H1 (cell line): ENCODE measurements around the gene ANKRD53. TPM values are rescaled to one million over a fixed set of nuclear protein-coding genes. Genes with fewer than 3 reads are reported as not detected.

Experiments
- CTCF ChIA-PET: fragments of 300-600 bp; sonication (Branson Sonifier 250); formaldehyde crosslinking; loops from one replicate; lab custom pipeline; 2021; ENCODE audit not compliant: partially characterized antibody; lab: Charles Lee
- POLR2A ChIA-PET: fragments of 300-600 bp; sonication (Branson Sonifier 250); formaldehyde crosslinking; loops from one replicate; lab custom pipeline; 2021; ENCODE audit warnings: inconsistent platforms; ENCODE audit not compliant: partially characterized antibody; lab: Charles Lee
- DNase-seq, 2 experiments: peaks; one replicate each; pipeline versions ENCODE4 v3.0.0 to v3.0.0-alpha.2; 2010 to 2022; ENCODE audit warnings: low spot score in 2 of 2, low read depth in 1 of 2, mixed read lengths in 1 of 2
- FAIRE-seq: peaks from 2 replicates; lab custom pipeline; 2011; peaks lifted over from hg19 to GRCh38; lab: Jason Lieb, UNC
- H2AFZ ChIP-seq: 2 replicates; pipeline ENCODE4 v1.8.1; 2012; ENCODE audit warnings: low read length, inconsistent platforms
- H2AK5ac ChIP-seq: 2 replicates; pipeline ENCODE4 v1.6.1; 2013; ENCODE audit warnings: low read depth, low read length
- H2BK120ac ChIP-seq: replicated peaks from 2 replicates; pipeline ENCODE3; 2013; ENCODE audit warnings: low read depth, low read length, inconsistent platforms
- H2BK12ac ChIP-seq: 2 replicates; pipeline ENCODE4 v1.6.1; 2013; ENCODE audit warnings: low read depth, low read length
- H2BK15ac ChIP-seq: 2 replicates; pipeline ENCODE4 v1.6.1; 2013; ENCODE audit warnings: low read length
- H2BK20ac ChIP-seq: 2 replicates; pipeline ENCODE4 v1.6.1; 2013; ENCODE audit warnings: low read length
- H2BK5ac ChIP-seq: 2 replicates; pipeline ENCODE4 v1.6.1; 2013; ENCODE audit warnings: low read depth, low read length
- H3K14ac ChIP-seq: 2 replicates; pipeline ENCODE4 v1.6.1; 2013; ENCODE audit warnings: inconsistent platforms; ENCODE audit not compliant: insufficient read length
- H3K18ac ChIP-seq: 2 replicates; pipeline ENCODE4 v1.6.1; 2013; ENCODE audit warnings: low read length; ENCODE audit errors: extremely low read depth
- H3K23ac ChIP-seq: 2 replicates; pipeline ENCODE4 v1.6.1; 2013; ENCODE audit warnings: inconsistent platforms; ENCODE audit not compliant: insufficient read length
- H3K23me2 ChIP-seq: 2 replicates; pipeline ENCODE4 v1.6.1; 2013; ENCODE audit warnings: low read depth, low read length
- H3K27ac ChIP-seq: 2 replicates; pipeline ENCODE4 v1.6.1; 2011; ENCODE audit warnings: low read depth, low read length, inconsistent platforms
- H3K27me3 ChIP-seq, 4 experiments: replicated peaks in 1 of 4; 1 replicate in 1 of 4; 2 replicates in 3 of 4; pipeline versions ENCODE4 v1.6.1 to v1.8.1; 2011 to 2013; ENCODE audit warnings: low read length in 3 of 4, mild to moderate bottlenecking in 3 of 4, inconsistent platforms in 2 of 4, mixed read lengths in 2 of 4, moderate library complexity in 1 of 4; ENCODE audit not compliant: control insufficient read depth in 3 of 4, insufficient read depth in 3 of 4; ENCODE audit errors: extremely low read depth in 1 of 4
- H3K36me3 ChIP-seq, 4 experiments: 2 replicates each; pipeline versions ENCODE4 v1.6.1 to v1.8.1; 2011 to 2013; ENCODE audit warnings: mild to moderate bottlenecking in 4 of 4, low read length in 3 of 4, moderate library complexity in 2 of 4, control low read depth in 1 of 4, inconsistent platforms in 1 of 4; ENCODE audit not compliant: insufficient read depth in 4 of 4, control insufficient read depth in 2 of 4
- H3K4ac ChIP-seq: replicated peaks from 2 replicates; pipeline ENCODE3; 2013; ENCODE audit warnings: low read length, low read depth, mixed read lengths, inconsistent platforms; ENCODE audit not compliant: insufficient read length
- H3K4me1 ChIP-seq, 4 experiments: replicated peaks in 1 of 4; 1 replicate in 1 of 4; 2 replicates in 3 of 4; pipeline versions ENCODE4 v1.6.1 to v1.8.1; 2011 to 2013; ENCODE audit warnings: low read length in 3 of 4, inconsistent platforms in 2 of 4, mixed read lengths in 1 of 4; ENCODE audit not compliant: insufficient read depth in 4 of 4, control insufficient read depth in 3 of 4
- H3K4me2 ChIP-seq, 2 experiments: 2 replicates each; pipeline versions ENCODE4 v1.6.1 to v1.8.1; 2011 to 2013; ENCODE audit warnings: low read depth in 2 of 2, low read length in 2 of 2, control low read depth in 1 of 2, inconsistent platforms in 1 of 2, mild to moderate bottlenecking in 1 of 2; ENCODE audit not compliant: insufficient read depth in 1 of 2
- H3K4me3 ChIP-seq, 4 experiments: fragments of 200-600, 300-600 bp in 1 of 4; sonication (generic), shearing (Covaris generic), sonication (Bioruptor Twin) in 1 of 4; 2 replicates each; pipeline versions ENCODE4 v1.5.1 to v1.8.1; 2011 to 2016; ENCODE audit warnings: low read length in 4 of 4, low read depth in 3 of 4, control low read depth in 2 of 4, inconsistent platforms in 2 of 4, mild to moderate bottlenecking in 2 of 4, mixed read lengths in 1 of 4, moderate library complexity in 1 of 4; ENCODE audit not compliant: insufficient read depth in 2 of 4; ENCODE audit errors: extremely low read depth in 1 of 4
- H3K56ac ChIP-seq: replicated peaks from 2 replicates; pipeline ENCODE3; 2013; ENCODE audit warnings: low read depth, mild to moderate bottlenecking, mixed read lengths, low read length, inconsistent platforms; ENCODE audit not compliant: insufficient read length
- H3K79me1 ChIP-seq: 2 replicates; pipeline ENCODE4 v1.6.1; 2013; ENCODE audit warnings: low read depth, low read length, control low read depth
- H3K79me2 ChIP-seq, 2 experiments: 2 replicates each; pipeline versions ENCODE4 v1.6.1 to v1.8.1; 2012 to 2013; ENCODE audit warnings: low read length in 2 of 2, mild to moderate bottlenecking in 2 of 2, inconsistent platforms in 1 of 2; ENCODE audit not compliant: insufficient read depth in 2 of 2, control insufficient read depth in 1 of 2
- H3K9ac ChIP-seq, 4 experiments: replicated peaks in 1 of 4; 1 replicate in 1 of 4; 2 replicates in 3 of 4; pipeline versions ENCODE4 v1.6.1 to v1.8.1; 2011 to 2013; ENCODE audit warnings: low read depth in 3 of 4, low read length in 3 of 4, control low read depth in 2 of 4, mild to moderate bottlenecking in 2 of 4, moderate library complexity in 2 of 4, inconsistent platforms in 1 of 4; ENCODE audit errors: extremely low read depth in 1 of 4
- H3K9me3 ChIP-seq, 2 experiments: 2 replicates each; pipeline versions ENCODE4 v1.6.1 to v1.8.1; 2012 to 2013; ENCODE audit warnings: mild to moderate bottlenecking in 2 of 2, moderate library complexity in 2 of 2, control low read depth in 1 of 2, inconsistent platforms in 1 of 2, low read depth in 1 of 2, low read length in 1 of 2, mixed read lengths in 1 of 2; ENCODE audit not compliant: insufficient read depth in 2 of 2
- H4K20me1 ChIP-seq, 2 experiments: replicated peaks in 1 of 2; 2 replicates each; pipeline versions ENCODE3 to v1.8.1; 2011 to 2013; ENCODE audit warnings: inconsistent platforms in 2 of 2, low read length in 2 of 2, mild to moderate bottlenecking in 1 of 2; ENCODE audit not compliant: insufficient read depth in 2 of 2, control insufficient read depth in 1 of 2
- H4K5ac ChIP-seq: 2 replicates; pipeline ENCODE4 v1.6.1; 2013; ENCODE audit warnings: low read length, low read depth, mixed read lengths, inconsistent platforms; ENCODE audit not compliant: insufficient read length
- H4K8ac ChIP-seq: 2 replicates; pipeline ENCODE4 v1.8.0; 2013; ENCODE audit warnings: mild to moderate bottlenecking, moderate library complexity, low read length, inconsistent platforms; ENCODE audit not compliant: insufficient read depth; ENCODE audit errors: extremely low read depth
- H4K91ac ChIP-seq: replicated peaks from 2 replicates; pipeline ENCODE3; 2013; ENCODE audit warnings: low read length, mixed read lengths, inconsistent platforms; ENCODE audit not compliant: insufficient read length
- BCL11A ChIP-seq, 2 experiments: IDR thresholded peaks; one replicate each; pipeline ENCODE4 v1.6.1; 2011; ENCODE audit warnings: low read depth in 2 of 2, low read length in 2 of 2, mild to moderate bottlenecking in 2 of 2
- BRCA1 ChIP-seq: IDR thresholded peaks from 2 replicates; pipeline ENCODE4 v1.6.1; 2012; ENCODE audit warnings: low read depth, low read length, improper control_type of control experiment
- CHD2 ChIP-seq: IDR thresholded peaks from 2 replicates; pipeline ENCODE4 v1.6.1; 2012; ENCODE audit warnings: low read length, improper control_type of control experiment
- E2F6 ChIP-seq: IDR thresholded peaks from 2 replicates; pipeline ENCODE4 v1.6.1; 2012; ENCODE audit warnings: inconsistent platforms
- GTF2F1 ChIP-seq: IDR thresholded peaks from 2 replicates; pipeline ENCODE4 v1.6.1; 2012; ENCODE audit warnings: low read depth, low read length, improper control_type of control experiment, borderline replicate concordance
- NANOG ChIP-seq: IDR thresholded peaks from 2 replicates; pipeline ENCODE4 v1.6.1; 2011; ENCODE audit warnings: low read length, low read depth, mild to moderate bottlenecking, inconsistent platforms; ENCODE audit not compliant: insufficient read depth, poor library complexity, severe bottlenecking
- POLR2A ChIP-seq, 2 experiments: IDR thresholded peaks; 1 replicate in 1 of 2; 2 replicates in 1 of 2; pipeline ENCODE4 v1.6.1; 2011; ENCODE audit warnings: low read depth in 2 of 2, low read length in 2 of 2, mild to moderate bottlenecking in 2 of 2; ENCODE audit errors: control extremely low read depth in 1 of 2
- RAD21 ChIP-seq, 2 experiments: IDR thresholded peaks in 1 of 2; conservative IDR thresholded peaks in 1 of 2; 2 replicates each; pipeline ENCODE4 v1.6.1; 2011; ENCODE audit warnings: low read depth in 2 of 2, low read length in 2 of 2, improper control_type of control experiment in 1 of 2, inconsistent platforms in 1 of 2, mild to moderate bottlenecking in 1 of 2, moderate library complexity in 1 of 2
- SP4 ChIP-seq: IDR thresholded peaks from 2 replicates; pipeline ENCODE4 v1.6.1; 2012; ENCODE audit warnings: low read length, inconsistent platforms
- TEAD4 ChIP-seq: IDR thresholded peaks from 2 replicates; pipeline ENCODE4 v1.6.1; 2012; ENCODE audit warnings: low read depth, low read length, inconsistent platforms, mixed read lengths
- YY1 ChIP-seq: IDR thresholded peaks from 2 replicates; pipeline ENCODE4 v1.6.1; 2011; ENCODE audit warnings: low read depth, mild to moderate bottlenecking, low read length
- WGBS, 2 experiments: shearing (Covaris generic) in 1 of 2; methylation state at CpG; one replicate each; pipeline versions ENCODE4 v1.1.6 to v1.1.7; 2013 to 2015; ENCODE audit warnings: low lambda C conversion rate in 2 of 2, mixed read lengths in 2 of 2, inconsistent platforms in 1 of 2, low coverage in 1 of 2, missing lambda C conversion rate in 1 of 2; ENCODE audit not compliant: insufficient replicate concordance in 2 of 2, insufficient coverage in 1 of 2, insufficient read length in 1 of 2; ENCODE audit errors: extremely low coverage in 1 of 2, missing lambda C conversion rate in 1 of 2; 5-methylcytosine and 5-hydroxymethylcytosine counted together
- polyA plus RNA-seq, 7 experiments: library from polyadenylated mRNA; depleted of rRNA in 3 of 7; stranded (reverse) in 5 of 7; unstranded in 2 of 7; fragments of >200 nt in 5 of 7; fragments of 200-250 nt in 2 of 7; gene quantifications; 1 replicate in 5 of 7; 2 replicates in 1 of 7; 4 replicates in 1 of 7; pipeline versions ENCODE4 v1.2.1 to v1.2.3, GENCODE V29; 2011 to 2013; ENCODE audit warnings: missing spikeins in 2 of 7, mixed read lengths in 2 of 7
- total RNA-seq: library from RNA; stranded (reverse); fragmentation: NEBNext Ultra II Directional; extraction: Animal tissue kit (Norgen Biotek cat#: 25700); gene quantifications from 2 replicates; pipeline ENCODE4 v1.2.1, GENCODE V29; 2021

Gene ANKRD53
- total and polyA plus RNA-seq, 2 of the 8 experiments (the other 6 are each of a cell fraction or from before 2014, with no cell fraction given): 0.39 to 0.70 TPM

DNA sequence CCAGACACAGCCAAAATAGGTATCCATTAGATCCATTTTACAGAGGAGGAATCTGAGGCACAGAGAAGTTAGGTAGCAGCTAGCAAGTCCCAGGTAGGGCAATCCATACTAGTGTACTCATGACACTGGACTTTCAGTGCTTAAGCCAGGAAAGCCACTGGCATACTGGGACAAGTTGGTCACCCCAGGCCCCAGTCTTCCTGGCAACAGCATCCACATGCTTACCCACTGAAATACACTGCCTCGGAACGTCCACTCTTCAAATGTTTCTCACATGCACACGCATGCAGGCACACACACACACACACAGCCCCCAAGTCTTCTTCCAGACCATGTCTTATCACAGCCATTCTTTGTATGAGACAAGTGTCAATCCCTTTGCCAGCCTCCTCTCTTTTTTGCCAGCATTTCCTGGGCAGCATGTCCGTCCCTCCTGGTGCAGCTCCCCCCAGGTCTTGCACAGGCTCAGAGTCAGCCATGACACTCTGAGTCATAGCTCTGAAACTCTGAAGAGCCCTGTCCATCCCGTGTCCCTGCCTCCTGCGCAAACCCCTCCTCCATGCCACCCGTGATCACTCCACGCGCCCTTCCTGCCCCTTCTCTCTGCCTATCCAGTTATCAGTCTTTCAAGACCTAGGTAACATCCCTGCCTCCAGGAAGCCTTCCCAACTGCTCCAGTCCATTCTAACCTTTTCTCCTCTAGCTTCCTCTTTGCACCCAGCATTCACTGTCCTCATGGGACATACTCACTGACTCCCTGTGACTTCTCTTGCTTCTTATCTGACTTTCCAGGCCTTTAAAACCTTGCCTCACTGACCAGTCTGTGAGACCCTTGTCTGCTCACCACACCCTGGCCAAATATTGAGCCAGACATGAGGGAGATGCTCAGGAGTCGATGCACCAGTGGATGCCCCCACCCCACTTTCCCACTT is 27.1 kb downstream of the ANKRD53 start:
- H3K36me3 ChIP-seq: no peaks in the 10 kb centered on the region
- peak overlapping the region; percentile 39; the same call in 1 of the 2 replicates for H2BK12ac ChIP-seq
- no peak overlapping the region for H3K4me3 ChIP-seq
- WGBS, 2 experiments: 77% methylated on average over 10 of the region's 10 CpGs; no CpG with 5 or more reads in 1 of the 2 experiments
- FAIRE-seq: no peak
- H2BK120ac ChIP-seq: no peak overlapping the region
- no peak overlapping the region for H3K56ac ChIP-seq
- no peak overlapping the region; the same call in 1 of the 2 replicates for H4K8ac ChIP-seq
- H3K4ac ChIP-seq: no peak overlapping the region
- no peaks in the 10 kb centered on the region; the same call in 1 of the 2 replicates for H3K23me2 ChIP-seq
- H3K27me3 ChIP-seq: no peaks in the 10 kb centered on the region; a peak in 1 of 7 replicates
- H3K9ac ChIP-seq: no peak overlapping the region
- no peaks in the 10 kb centered on the region for H3K79me1 ChIP-seq
- no peaks in the 10 kb centered on the region for H3K9me3 ChIP-seq
- H3K4me2 ChIP-seq: no peak overlapping the region
- ChIA-PET CTCF (interaction anchor here (1.0 to 2.1 kb wide), 4 partner anchors 16 to 146 kb away, joined by 3 to 7 read pairs (median 4); no protein-coding TSS in a partner anchor), POLR2A (no interaction called here)
- no peak overlapping the region for H4K91ac ChIP-seq
- no peak overlapping the region for H2BK15ac ChIP-seq
- H3K18ac ChIP-seq: no peak overlapping the region; the same call in 1 of the 2 replicates
- no peak overlapping the region for H2AK5ac ChIP-seq
- H2AFZ ChIP-seq: no peak overlapping the region
- no peak overlapping the region for H3K14ac ChIP-seq
- no peak overlapping the region for H2BK5ac ChIP-seq
- peaks cover 3 to 11% (median 7%) of the 10 kb centered on the region in 4 experiments; a peak in 5 of 7 replicates for H3K4me1 ChIP-seq
- no peak overlapping the region for H3K23ac ChIP-seq
- H4K20me1 ChIP-seq: no peaks in the 10 kb centered on the region
- H3K79me2 ChIP-seq: no peaks in the 10 kb centered on the region
- no peak overlapping the region for H4K5ac ChIP-seq
- no peak for DNase-seq
- no peak overlapping the region for H2BK20ac ChIP-seq
- H3K27ac ChIP-seq: no peak overlapping the region
- no peak for TF ChIP-seq E2F6
- TF ChIP-seq SP4: no peak
- TF ChIP-seq BCL11A (IDR thresholded peaks at IDR 0.05; ENCODE audit: low read depth in 2 of 2, low read length in 2 of 2): no peak
- TF ChIP-seq NANOG: no peak
- no peak for TF ChIP-seq POLR2A (IDR thresholded peaks at IDR 0.05; ENCODE audit: control extremely low read depth in 1 of 2, low read depth in 2 of 2, low read length in 2 of 2)
- TF ChIP-seq BRCA1: no peak
- TF ChIP-seq TEAD4: no peak
- TF ChIP-seq RAD21 (IDR thresholded peaks at IDR 0.05 in 1 of 2, conservative IDR thresholded peaks at IDR 0.05 in 1 of 2; ENCODE audit: low read depth in 2 of 2, low read length in 2 of 2): no peak
- TF ChIP-seq GTF2F1: no peak
- TF ChIP-seq YY1: no peak
- TF ChIP-seq CHD2: no peak
